ENCODE results near the gene ADGRA3.

The ADGRA3 gene

GRCh38 chr4:22515888-22516541 lies at the start of gene ADGRA3:
Gene ADGRA3 (minus strand): TSS chr4:22516066. CDS start chr4:22515784, 282 bp downstream.
- peak; percentile 60 for DNase-seq

GRCh38 chr4:22556495-22556894 lies 40.6 kb upstream of the ADGRA3 start:
- DNase-seq = no peak

GRCh38 chr4:22554670-22555069 lies 38.8 kb upstream of the ADGRA3 start:
- no peak for DNase-seq

- DNase-seq = no peak
Observed at GRCh38 chr4:22553560-22553959, 37.7 kb upstream of the ADGRA3 start.

- DNase-seq = no peak
Observed at GRCh38 chr4:22552812-22553211, 36.9 kb upstream of the ADGRA3 start.

- no peak for DNase-seq
Observed at GRCh38 chr4:22551550-22551949, 35.7 kb upstream of the ADGRA3 start.

GRCh38 chr4:22546299-22546698 lies 30.4 kb upstream of the ADGRA3 start:
- DNase-seq = no peak

- no peak for DNase-seq
Observed at GRCh38 chr4:22539251-22539650, 23.4 kb upstream of the ADGRA3 start.

- no peak for DNase-seq
Observed at GRCh38 chr4:22537864-22538263, 22.0 kb upstream of the ADGRA3 start.

GRCh38 chr4:22534374-22534773 lies 18.5 kb upstream of the ADGRA3 start:
- no peak for DNase-seq

GRCh38 chr4:22532896-22533295 lies 17.0 kb upstream of the ADGRA3 start:
- DNase-seq = no peak

- no peak for DNase-seq
Observed at GRCh38 chr4:22532117-22532516, 16.3 kb upstream of the ADGRA3 start.

GRCh38 chr4:22531311-22532019 lies 15.6 kb upstream of the ADGRA3 start:
- no peak for DNase-seq

GRCh38 chr4:22524895-22525294 lies 9.0 kb upstream of the ADGRA3 start:
- DNase-seq = no peak

- DNase-seq = no peak
Observed at GRCh38 chr4:22522706-22523501, 7.0 kb upstream of the ADGRA3 start.

- no peak for DNase-seq
Observed at GRCh38 chr4:22522206-22522605, 6.3 kb upstream of the ADGRA3 start.

GRCh38 chr4:22521240-22521639 lies 5.4 kb upstream of the ADGRA3 start:
- DNase-seq = no peak

GRCh38 chr4:22515145-22515887 lies 550 bp downstream of the ADGRA3 start:
- DNase-seq = peak; percentile 44

GRCh38 chr4:22514481-22514880 lies 1.4 kb downstream of the ADGRA3 start:
- no peak for DNase-seq

- no peak for DNase-seq
Observed at GRCh38 chr4:22514001-22514400, 1.9 kb downstream of the ADGRA3 start.

GRCh38 chr4:22512306-22512705 lies 3.6 kb downstream of the ADGRA3 start:
- no peak for DNase-seq

GRCh38 chr4:22510750-22511149 lies 5.1 kb downstream of the ADGRA3 start:
- no peak for DNase-seq

- DNase-seq = no peak
Observed at GRCh38 chr4:22508376-22508775, 7.5 kb downstream of the ADGRA3 start.
